HG02588 (cell line): ENCODE data around the gene PCYT1A.
A peak's percentile ranks its signal among the peaks of the same experiment; 100 is the strongest.

ENCODE experiments used
- ATAC-seq: cut with Tn5 transposase; IDR thresholded peaks from one replicate; pipeline ENCODE4 v1.9.1; 2021; ENCODE audit warnings: mild to moderate bottlenecking, moderate library complexity; ENCODE audit not compliant: unreplicated experiment

PCYT1A gene

GRCh38 chr3:196238612-196239560, 48.6 kb downstream of the PCYT1A start:
- ATAC-seq, result no peak

GRCh38 chr3:196237203-196237602, 50.3 kb downstream of the PCYT1A start:
- no peak for ATAC-seq

DNA sequence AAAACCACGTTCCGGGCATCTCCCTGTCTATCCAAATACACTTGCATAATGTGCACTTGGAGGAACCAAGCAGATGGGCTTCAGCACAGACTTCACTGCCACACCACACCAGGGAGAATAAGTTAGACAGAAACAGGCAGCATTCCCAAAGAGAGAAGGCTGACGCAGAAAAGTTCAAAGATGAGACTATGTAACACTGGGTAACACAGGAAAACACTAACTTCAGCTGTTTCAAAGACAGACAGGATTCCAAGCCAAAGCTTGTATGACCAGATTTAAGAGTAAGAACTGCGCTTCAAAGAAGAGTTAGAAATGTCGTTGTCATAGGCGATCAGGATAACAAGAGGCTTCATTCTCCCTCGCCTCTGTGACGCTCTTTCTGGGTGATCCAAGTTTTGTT, 51.3 kb downstream of the PCYT1A start:
- ATAC-seq, result no peak

DNA sequence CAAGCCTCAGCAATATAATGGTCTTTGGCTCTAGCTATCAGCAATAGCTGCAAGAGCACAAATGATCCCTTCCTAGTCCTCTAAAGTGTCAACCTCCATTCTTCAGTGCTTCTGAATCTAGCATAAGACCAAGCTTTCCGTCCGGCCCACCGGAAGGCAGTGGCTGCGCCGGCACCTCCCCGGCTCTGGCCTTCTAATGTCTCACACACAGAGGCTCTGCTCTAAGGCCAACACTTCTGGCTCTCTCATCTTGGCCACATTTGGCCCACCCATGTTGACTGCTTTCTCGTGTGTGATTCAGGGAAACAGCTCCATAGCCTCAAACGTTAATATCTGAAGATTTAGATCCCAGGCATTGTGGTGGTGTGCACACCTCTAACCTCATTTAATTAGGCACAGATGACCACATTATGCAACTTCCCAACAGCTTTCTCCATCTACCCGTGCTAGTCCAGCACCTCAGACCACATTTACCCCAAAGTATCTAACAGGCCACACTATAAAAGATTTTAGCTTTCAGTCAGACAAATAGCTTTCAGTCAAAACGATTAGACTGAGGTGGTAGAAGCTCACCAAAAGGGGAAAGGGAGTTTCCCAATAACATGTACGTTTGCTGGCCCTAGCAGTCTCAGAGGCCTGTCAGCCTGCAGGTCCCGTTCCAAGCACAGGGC, 51.9 kb downstream of the PCYT1A start:
- no peak for ATAC-seq

- ATAC-seq, result no peak
These were observed 54.7 kb downstream of the PCYT1A start for GRCh38 chr3:196232882-196233251.

DNA sequence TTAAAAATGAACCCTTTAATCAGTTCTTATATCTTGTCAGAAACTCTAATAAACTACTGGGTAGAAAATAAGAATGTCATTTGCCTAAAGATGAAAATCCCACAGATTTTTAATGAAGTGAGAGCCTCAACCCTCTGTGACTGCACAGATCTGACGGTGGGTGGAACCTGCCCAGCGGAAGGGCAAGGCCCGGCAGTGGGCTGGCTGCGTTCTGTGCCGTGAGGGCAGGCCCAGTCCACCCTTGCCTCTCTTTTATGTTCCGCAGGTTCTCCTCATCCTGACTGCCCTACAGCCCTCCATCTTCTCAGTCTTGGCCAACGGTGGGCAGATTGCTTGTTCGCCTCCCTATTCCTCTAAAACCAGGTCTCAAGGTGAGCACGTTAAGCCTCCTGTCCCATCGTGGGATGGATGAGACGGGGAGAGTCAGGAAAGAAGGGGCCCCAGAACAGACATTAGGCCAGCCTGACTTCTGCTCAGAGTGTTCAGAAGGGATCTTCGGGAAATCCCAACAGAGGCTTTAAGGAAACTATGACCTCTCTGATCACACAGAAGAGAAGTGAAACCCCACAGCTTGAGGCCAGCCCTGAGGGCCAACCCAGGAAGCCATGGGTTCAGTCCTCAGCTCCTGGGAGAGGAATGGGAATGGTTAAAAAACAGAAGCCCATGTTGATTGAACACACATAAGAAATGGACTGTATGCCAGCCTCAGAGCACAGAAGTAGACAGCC, 55.2 kb downstream of the PCYT1A start:
- peak; percentile 58 for ATAC-seq

- no peak for ATAC-seq
These were observed 59.7 kb downstream of the PCYT1A start for GRCh38 chr3:196227629-196228493.

GRCh38 chr3:196227121-196227561, 60.4 kb downstream of the PCYT1A start:
- no peak for ATAC-seq

GRCh38 chr3:196225763-196226364, 61.7 kb downstream of the PCYT1A start:
- ATAC-seq, result no peak

DNA sequence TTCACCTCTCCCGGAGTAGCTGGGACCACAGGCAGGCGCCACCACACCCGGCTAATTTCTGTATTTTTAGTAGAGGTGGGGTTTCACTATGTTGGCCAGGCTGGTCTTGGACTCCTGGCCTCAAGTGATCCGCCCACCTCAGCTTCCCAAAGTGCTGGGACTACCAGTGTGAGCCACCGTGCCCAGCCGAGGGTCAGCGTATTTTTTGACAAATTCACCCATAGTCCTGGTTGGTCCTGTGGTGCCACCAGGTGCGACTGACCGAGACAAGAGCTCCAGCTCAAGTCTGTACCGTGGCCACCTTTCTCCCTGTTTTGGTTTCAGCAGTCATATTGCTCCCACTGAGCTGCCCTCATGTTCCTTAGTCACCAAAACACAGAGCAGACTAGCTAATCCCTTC, 62.4 kb downstream of the PCYT1A start:
- no peak for ATAC-seq

DNA sequence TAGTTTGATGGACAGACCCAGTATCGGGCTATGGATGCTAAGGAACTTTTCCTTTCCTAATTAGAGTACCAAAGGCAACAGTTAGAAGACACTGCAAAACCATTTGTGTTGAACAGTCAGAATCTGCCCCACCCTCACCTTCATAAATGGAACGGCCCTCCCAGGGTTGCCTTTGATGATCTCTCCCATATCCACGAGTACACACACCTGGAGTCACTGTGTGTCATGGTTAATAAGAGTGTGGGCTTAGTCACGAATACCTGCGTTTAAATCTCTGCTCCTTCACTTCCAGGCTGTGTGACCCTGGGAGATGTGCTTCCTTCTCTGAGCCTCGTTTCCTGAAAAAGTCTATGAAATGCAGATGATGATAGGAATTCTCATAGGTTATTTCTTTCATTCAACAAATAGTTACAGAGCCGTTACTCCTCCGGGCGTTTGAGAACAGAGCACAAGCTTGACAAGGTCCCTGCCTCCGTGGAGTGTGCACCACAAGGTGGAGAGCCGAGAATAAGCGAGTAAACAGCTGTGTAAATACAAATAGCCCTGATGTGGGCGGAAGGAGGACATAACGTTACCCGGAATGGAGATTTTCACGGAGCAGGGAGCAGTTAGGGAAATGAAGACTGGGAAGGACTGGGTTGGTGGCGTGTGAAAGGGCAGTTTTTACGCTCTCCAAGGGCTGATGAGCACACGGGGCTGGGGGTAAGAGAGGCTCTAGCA, 64.5 kb downstream of the PCYT1A start:
- ATAC-seq, result no peak

GRCh38 chr3:196220991-196221390, 66.5 kb downstream of the PCYT1A start:
- ATAC-seq, result no peak

DNA sequence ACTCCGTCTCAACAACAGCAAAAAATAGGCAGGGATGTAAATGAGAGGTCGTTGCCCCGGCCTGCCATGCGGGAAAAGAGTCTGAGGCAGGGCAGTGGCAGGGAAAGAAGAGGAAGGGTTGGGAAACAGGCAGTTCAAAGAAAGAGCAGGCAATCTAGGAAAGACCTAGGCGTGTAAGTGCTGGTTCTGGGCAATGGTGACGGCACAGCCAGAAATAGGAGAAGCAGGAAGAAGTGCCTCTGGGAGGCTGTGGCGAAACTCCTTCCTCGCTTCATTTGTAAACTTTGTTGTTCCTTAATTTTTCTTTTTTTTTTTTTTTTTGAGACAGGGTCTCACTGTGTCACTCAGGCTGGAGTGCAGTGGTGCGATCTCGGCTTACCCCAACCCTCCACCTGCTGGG, 66.9 kb downstream of the PCYT1A start:
- no peak for ATAC-seq

GRCh38 chr3:196219970-196220311, 67.6 kb downstream of the PCYT1A start:
- no peak for ATAC-seq

DNA sequence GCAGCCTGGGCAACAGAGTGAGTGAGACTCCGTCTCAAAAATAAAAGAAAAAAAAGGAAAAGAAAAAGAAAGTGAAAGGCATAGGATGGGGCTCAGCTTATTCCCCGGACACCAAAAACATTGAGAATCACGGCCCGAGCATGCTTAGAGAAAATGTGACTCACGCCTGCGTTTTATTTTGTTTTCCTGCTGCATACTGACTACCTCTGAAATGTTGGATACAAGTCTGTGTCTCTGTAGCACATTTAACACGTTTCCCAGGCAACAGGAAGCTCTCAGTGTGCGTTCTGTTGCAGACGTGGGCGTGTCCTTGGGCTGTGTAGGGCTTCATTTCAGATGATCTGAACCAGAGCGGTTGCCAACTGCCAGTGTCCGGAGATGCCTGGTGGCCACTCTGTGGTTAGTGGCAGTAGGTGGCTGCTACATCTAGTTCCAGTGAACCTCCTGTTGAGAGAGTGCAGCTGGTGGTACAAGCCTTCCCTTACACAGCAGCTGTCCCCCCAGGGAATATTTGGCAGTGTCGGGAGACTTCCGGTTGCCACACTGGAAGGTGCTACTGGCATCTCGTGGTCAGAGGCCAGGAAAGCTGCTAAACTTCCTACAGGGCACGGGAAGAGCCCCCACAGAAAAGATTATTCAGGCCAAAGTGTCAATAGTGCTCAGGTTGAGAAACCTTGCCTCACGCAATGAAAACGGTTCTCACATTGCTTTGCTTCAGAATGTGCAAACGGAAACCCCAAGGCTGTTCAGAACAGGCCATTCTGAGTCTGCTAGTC, 68.1 kb downstream of the PCYT1A start:
- ATAC-seq, result peak; percentile 58

GRCh38 chr3:196218155-196218712, 69.3 kb downstream of the PCYT1A start:
- no peak for ATAC-seq

- ATAC-seq, result no peak
These were observed 70.0 kb downstream of the PCYT1A start for GRCh38 chr3:196217307-196218154.
